Activated CD4-positive, alpha-beta T cell treated with anti-CD3 and anti-CD28 coated beads, Interleukin-2, Interleukin-4, amounts not matched to agents 100 ng/mL and 50 ng/mL, durations not matched to agents 16 hours and 8 hours (primary cell): ENCODE measurements around the gene BSN.

Experiments
- DNase-seq: peaks from one replicate; pipeline ENCODE4 v3.0.0-alpha.2; 2020; ENCODE audit warnings: low spot score

The BSN gene, protein sequence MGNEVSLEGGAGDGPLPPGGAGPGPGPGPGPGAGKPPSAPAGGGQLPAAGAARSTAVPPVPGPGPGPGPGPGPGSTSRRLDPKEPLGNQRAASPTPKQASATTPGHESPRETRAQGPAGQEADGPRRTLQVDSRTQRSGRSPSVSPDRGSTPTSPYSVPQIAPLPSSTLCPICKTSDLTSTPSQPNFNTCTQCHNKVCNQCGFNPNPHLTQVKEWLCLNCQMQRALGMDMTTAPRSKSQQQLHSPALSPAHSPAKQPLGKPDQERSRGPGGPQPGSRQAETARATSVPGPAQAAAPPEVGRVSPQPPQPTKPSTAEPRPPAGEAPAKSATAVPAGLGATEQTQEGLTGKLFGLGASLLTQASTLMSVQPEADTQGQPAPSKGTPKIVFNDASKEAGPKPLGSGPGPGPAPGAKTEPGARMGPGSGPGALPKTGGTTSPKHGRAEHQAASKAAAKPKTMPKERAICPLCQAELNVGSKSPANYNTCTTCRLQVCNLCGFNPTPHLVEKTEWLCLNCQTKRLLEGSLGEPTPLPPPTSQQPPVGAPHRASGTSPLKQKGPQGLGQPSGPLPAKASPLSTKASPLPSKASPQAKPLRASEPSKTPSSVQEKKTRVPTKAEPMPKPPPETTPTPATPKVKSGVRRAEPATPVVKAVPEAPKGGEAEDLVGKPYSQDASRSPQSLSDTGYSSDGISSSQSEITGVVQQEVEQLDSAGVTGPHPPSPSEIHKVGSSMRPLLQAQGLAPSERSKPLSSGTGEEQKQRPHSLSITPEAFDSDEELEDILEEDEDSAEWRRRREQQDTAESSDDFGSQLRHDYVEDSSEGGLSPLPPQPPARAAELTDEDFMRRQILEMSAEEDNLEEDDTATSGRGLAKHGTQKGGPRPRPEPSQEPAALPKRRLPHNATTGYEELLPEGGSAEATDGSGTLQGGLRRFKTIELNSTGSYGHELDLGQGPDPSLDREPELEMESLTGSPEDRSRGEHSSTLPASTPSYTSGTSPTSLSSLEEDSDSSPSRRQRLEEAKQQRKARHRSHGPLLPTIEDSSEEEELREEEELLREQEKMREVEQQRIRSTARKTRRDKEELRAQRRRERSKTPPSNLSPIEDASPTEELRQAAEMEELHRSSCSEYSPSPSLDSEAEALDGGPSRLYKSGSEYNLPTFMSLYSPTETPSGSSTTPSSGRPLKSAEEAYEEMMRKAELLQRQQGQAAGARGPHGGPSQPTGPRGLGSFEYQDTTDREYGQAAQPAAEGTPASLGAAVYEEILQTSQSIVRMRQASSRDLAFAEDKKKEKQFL (N-terminal part only)

DNA sequence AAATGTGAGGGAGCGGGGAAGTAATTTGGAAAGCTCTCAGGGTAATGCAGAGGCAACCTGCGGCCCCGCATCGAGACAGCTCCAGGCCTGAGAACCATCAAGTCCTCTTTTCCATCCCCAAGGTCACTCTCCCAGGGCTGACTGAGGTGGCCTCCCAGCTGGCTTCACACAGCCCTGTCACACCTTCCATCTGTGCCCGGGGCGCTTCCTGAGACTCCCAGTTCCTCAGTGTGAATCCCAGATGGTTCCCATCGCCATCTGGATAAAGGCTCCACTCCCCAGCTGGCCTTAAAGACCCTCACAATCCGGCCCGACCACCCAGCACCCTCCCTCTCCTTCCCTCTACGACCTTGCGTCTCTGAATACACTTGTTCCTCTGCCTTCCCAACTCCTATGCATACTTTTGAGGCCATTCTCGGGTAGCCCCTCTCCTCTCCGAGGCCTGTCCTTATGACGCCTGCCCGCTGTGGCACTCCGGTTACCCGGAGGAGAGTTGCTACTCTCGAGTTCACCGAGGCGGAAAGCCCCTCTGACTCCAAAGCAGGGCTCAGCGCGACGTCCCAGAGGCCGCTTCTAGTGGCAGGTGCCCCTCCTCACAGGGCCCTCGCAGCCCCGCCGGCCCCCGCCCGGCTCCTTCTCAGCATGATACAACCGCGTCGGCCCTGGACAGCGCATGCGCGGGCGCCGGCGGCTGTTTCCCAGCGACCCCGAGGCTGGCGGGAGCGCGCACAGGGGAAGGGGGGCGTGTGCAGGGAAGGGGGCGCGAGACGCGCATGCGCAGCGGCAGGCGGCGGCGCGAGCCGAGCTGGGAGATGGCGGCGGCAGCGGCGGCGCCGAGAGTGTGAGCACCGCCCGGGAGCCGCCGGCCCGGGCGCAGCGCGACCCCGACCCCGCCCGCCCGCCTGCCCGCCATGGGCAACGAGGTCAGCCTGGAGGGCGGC, at the start of gene BSN:
TSS of gene BSN (plus strand) at position 786 of the 941 bp plus-strand sequence. CDS start at position 912, 126 bp downstream.
- peak; percentile 94 for DNase-seq

GRCh38 chr3:49506906-49507305, 47.4 kb upstream of the BSN start:
- no peak for DNase-seq

GRCh38 chr3:49509028-49509561, 45.2 kb upstream of the BSN start:
- DNase-seq = no peak

- no peak for DNase-seq
Measured at GRCh38 chr3:49511639-49512038, 42.6 kb upstream of the BSN start.

DNA sequence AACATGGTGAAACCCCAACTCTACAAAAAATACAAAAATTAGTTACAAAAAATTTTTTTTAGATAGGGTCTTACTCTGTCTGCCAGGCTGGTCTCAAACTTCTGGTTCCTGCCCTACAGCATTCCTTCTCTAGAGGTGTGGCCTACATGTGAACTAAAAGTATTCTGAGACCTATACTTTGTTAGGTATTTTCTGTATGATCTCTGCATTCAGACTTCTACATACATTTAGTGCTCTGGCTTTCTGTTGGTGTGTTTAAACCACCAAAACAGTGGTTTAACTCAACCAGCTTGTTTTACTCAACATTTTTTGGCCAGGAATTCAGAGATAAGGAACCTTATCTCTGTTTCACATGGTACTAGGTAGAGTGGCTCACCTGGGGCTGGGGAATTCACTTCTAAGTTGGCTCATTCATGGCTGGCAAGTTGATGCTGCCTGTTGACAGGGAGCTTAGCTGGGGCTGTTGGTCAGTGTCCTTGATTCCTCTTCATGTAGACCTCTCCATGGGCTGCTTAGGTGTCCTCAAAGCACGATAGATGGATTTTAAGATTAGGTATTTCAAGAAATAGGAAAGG, 41.4 kb upstream of the BSN start:
- no peak for DNase-seq

- no peak for DNase-seq
Measured at GRCh38 chr3:49513494-49514124, 40.7 kb upstream of the BSN start.

- no peak for DNase-seq
Measured at GRCh38 chr3:49518016-49518415, 36.3 kb upstream of the BSN start.

- no peak for DNase-seq
Measured at GRCh38 chr3:49518441-49518840, 35.8 kb upstream of the BSN start.

- no peak for DNase-seq
Measured at GRCh38 chr3:49519296-49519695, 35.0 kb upstream of the BSN start.

GRCh38 chr3:49519916-49520385, 34.3 kb upstream of the BSN start:
- DNase-seq = no peak

GRCh38 chr3:49523756-49524747, 30.2 kb upstream of the BSN start:
- no peak for DNase-seq

- DNase-seq = peak; percentile 16
Measured at GRCh38 chr3:49529567-49529966, 24.7 kb upstream of the BSN start.

GRCh38 chr3:49530231-49530630, 24.0 kb upstream of the BSN start:
- no peak for DNase-seq

- DNase-seq = no peak
Measured at GRCh38 chr3:49530701-49531100, 23.6 kb upstream of the BSN start.

GRCh38 chr3:49531218-49531617, 23.1 kb upstream of the BSN start:
- no peak for DNase-seq

- DNase-seq = no peak
Measured at GRCh38 chr3:49531715-49532114, 22.6 kb upstream of the BSN start.

GRCh38 chr3:49533031-49533430, 21.2 kb upstream of the BSN start:
- DNase-seq = no peak

GRCh38 chr3:49533786-49534519, 20.3 kb upstream of the BSN start:
- DNase-seq = no peak
